CD4-positive, alpha-beta T cell treated with Interleukin-2 at 100 ng/mL for 4 hours (primary cell): ENCODE results near the gene WEE2.

Experiments
- DNase-seq: peaks from one replicate; pipeline ENCODE4 v3.0.0-alpha.2; 2020; ENCODE audit warnings: low spot score

WEE2 gene

DNA sequence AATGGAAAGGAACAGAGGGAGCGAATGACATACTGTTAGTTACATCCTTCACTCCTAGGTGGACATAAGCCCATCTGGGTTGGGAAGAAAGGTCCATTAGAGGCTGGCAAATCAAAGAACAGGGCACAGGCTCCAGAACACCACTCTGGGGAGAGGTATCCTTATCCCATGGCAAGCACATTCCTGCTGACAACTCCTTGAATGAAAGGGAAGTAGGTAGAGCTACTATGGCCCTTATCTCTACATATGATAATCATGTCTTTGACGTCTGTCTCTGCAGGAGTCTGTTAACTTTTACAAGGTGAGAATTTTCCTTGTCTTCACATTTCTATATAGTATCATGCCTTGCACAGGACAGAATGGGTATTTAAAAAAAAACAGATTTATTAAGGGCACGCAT is 16.6 kb upstream of the WEE2 start:
- DNase-seq = no peak

DNA sequence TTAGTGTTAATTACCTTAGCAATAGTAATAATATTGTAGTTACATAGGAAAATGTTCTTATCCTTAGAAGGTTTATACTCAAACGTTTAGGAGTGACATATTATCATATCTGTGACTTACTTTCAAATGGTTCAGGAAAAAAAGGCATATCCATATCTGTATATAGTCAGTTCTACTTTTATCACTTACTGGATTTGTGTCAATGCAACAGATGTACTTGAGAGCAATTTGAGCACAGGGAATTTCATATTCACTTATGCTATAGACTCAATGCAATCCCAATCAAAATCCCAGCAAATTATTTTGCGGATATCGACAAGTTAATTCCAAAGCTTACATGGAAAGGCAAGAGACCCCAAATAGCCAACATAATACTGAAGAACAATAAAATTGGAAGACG is 16.2 kb upstream of the WEE2 start:
- no peak for DNase-seq

DNA sequence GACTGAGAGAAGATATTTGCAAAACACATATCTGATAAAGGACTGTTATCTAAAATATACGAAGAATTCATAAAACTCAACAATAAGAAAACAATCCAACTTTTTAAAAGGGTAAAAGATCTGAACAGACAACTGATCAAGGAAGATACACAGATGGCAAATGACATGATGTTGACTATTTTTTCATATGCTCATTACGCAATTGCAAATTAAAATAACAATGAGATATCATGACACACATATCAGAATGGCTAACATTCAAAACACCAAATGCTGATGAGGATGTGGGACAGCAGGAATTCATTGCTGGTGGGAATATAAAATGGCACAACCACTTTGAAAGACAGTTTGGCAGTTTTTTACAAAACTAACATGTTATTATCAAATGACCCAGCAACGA is 15.1 kb upstream of the WEE2 start:
- DNase-seq = no peak

DNA sequence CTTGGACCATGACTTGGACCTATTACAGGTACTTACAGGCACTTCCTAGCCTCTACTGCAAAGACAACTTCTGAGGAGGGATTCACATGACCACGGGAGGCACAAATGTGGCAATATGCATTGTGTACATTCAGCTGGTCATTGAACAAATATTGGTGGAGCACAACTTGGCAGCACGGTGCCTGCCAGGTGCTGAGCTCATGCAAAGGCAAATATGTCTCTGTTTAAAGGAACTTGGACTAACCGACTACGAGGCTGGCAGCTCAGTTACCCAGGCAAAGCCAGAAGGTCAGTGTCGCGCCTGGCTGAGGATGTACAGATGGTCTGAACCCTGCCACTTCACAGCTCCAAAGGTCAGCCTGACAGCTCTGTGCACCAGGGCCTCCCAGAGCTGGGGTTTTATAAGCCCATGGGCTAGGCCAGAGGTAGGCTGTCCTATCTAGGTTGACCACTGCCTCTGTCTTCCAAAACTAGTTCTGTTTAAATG is 12.3 kb upstream of the WEE2 start:
- no peak for DNase-seq

DNA sequence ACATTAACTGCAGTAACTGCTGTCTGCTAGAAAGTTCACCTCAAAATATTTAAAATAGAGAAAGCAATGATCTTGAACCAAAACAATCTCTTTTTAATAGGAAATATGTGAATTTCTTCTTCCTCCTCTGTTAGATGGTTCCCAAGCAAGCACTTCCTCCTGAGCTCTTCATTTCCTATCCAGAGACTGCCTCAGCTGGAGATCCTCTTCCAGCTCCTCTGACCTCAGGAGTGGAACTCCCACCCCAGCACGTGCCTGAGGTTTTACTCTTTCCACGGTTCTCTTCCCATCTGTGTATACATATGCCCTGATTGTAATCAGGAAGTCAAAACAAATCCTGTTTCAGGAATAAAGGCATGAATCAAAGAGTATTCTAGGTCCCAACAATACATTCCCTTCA is 11.8 kb upstream of the WEE2 start:
- DNase-seq = no peak

DNA sequence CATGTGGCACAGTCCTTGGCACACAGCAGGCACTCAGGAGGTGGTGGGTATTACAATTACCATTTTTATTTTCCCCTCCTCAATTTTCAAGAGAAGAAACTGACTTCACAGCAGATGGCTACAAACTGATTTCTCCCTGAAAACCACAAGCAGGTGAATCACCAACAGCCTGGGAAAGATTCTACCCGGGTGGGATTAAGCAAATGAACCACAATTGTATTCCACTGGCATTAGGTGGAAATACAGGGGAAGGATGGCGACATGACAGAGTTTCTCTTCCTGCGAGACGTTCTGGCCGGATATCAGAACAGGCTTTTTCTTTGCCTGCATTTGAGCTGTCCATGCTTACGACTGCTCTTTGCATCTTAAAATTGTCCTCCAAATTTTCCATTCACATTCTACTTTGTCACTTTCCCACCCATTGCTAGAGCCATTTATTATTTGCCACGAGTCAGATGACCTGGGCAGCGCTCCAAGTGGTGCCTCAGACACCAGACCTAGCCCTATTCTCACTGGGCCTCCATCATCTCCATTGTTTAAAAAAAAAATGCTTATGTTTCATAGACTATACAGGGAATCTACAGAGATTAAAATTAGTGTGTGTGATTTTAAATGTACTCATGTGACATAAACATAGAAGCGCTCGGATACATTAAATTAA is 10.8 kb upstream of the WEE2 start:
- DNase-seq = no peak

DNA sequence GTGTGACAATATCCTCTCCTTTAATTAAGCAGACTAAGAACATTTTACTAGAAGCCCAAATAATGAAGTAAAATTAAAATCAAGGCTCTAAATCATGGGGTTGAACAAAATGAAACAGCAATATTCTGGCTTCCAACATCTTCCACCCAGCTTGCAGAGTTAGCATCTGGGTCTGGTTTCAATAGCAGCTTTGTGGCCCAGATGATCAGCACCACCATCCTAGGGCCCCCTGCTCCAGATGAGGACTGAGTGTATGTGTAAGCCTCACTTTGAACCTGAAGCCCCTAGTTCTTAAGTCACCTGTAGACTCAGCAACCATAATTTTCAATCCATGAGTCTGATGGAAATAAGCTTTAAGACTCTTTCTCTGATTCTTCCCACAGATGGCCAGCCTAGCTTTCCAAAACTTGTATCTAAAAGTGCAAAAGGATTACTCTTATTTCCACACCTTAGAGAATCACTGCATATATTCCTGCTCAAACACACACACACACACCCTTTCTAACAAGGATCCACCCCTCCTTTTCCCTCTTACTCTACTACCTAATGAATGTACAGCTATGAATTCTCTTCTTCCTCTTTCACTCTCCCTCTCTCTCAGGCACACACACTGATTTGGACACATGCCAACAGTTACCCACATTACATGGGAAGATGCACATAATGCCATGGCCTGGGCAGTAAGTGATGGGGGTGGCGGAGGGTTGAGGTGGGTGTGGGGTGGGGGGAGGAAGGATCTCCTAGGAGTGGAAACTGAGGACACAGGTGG is 9.7 kb upstream of the WEE2 start:
- no peak for DNase-seq

DNA sequence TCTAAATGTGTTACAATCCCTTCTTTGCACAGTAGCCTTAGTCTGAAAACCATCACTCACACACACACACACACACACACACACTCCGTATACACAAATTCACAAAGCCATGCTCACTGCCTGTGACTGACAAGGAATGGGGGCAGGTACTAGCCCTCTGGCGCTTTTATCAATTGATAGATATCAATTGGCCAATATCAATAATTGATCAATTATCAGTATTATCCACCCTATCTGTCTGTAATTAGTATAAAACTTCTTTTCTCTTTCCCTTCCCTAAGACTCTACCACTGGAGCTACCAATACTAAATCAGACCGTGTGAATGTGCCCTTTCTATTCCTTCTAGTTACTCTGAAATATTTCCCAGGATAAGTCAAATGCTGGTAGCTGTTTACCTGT is 8.3 kb upstream of the WEE2 start:
- DNase-seq = no peak

DNA sequence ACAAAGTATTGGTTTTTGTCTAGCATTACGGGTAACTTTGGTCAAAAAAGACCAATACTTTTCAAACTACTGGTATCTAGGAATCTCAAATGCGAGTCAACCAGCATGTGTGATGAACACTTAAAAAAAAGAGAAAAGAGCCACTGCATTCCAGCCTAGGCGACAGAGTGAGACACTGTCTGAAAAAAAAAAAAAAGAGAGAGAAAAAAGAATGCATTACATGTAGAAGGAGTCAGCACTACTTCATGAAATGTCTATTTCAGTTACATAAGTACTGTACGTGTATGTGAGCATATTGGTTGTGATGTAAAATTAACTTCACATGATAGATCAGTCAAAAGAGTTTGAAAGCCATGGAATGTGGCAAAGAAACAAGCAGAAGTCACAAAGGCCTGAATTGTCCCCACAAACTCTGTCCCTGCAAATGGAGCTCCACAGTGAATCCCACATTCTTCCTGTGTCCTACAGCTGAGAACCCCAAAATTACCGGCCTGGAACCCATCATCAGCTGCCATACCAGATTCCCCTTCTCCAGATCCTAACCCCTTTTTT is 7.8 kb upstream of the WEE2 start:
- no peak for DNase-seq

DNA sequence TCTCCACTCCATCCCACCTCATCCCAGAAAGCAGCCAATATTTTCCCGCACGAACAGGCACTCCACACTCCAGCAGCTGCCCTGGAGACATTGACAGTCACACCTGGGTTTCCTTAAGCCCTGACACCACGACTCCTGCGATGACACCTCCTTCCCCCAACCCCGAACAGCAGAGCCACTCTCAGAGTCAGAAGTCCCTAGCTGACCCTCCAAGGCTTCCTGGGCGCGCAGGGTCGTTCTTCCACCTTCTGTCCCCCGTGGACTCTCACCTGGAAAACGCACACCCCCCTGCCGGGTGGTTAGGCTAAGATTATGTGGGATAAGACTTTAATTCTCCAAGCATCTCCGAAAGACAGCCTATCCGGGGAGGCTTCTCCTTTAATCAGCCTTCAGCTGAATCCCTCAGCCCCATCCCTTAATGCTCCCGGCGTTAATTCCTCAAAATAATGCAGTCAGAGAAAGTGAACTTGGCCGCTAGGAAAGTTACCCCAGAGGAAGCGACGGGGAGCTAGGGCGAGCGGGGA is 7.2 kb upstream of the WEE2 start:
- no peak for DNase-seq

DNA sequence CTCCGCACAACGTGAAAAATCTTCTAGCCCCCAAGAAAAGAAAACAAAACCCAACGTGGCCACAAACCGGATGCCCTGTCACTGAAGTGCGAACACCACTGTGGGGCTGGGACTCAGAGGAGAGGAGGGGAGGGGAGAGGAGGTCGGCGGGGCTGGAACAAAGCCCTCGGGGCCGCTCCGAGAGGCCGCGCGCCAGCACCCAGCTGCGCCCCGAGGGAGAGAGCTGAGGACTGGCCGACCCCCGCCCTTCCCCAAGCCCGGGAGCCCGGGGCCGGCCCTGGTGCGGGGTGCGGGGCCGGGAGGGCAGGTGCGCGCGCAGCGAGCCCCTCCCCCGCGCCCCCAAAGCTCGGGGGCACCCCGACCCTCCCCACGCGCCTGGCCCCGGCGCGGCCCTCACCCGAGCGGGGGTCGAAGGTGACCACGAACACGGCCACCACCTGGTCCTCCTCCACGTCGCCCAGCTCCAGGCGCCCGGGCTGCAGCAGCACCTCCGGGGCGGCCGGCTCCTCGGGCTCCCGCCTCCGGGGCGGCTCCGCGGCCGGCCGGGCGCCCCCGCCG is 6.6 kb upstream of the WEE2 start:
- peak; percentile 70 for DNase-seq

DNA sequence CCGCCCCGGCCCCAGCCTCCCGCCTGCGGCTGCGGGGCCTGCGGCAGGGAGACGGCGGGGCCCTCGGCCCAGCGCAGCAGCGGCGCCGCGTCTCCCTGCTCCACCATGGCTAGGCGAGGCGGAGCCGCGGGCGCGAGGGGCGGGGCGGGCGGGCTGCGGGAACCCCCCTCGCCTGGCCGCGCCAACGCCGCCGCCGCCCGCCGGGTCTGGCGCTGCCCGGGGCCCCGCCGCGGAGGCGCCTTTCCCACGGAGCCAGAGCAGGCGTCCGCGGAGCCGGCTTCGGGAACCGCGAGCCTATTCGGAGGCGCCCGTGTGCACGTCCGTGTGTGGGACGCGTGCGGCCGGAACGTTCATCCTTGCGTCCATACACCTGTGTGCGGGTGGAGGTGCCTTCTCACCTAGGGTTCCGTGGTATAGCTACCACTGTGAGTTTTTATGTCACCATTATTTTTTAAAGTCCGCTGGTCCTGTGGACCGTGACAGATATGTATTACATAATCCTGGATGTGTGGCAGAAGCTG is 6.0 kb upstream of the WEE2 start, which contains the start of gene DENND11:
Gene DENND11 (minus strand): TSS at position 120 of the 521 bp plus-strand sequence. CDS start 13 bp downstream, at position 107.
- peak; percentile 38 for DNase-seq

DNA sequence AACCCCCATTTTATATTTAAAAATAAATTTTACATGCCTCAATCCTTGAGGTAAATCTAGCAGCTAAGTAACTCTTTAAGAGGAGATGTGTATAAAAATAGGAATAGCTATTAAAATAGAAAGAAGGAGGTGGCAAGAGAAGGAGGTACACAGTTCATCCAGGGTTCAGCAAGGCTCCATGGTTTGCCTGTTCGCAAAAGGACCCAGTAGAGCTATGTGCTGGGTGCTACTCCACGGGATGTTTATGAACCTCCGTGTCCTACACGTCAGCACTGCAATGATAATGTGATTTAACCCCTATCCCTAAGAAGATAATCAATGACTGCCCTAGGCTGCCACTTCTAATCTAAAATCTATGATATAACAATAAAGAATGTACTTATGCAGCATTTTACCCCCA is 5.3 kb upstream of the WEE2 start:
- no peak for DNase-seq

DNA sequence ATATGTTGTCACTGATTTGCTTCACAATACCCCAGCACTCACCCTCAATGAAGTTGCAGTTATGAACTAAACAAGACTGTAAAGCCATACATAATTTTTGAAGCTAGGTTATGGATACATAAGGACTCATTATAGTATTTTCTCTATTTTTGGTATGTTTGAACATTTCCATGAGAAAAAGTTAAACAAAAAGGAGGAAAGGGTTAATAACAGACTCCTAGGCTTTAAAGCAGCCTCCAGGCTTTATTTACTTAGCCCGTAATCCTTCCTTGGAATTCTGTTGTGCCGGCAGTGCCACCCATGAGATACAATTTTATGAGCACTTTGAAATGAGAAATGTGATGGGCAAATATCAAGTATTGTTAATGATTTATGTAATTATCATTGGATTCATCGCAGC is 4.0 kb upstream of the WEE2 start:
- no peak for DNase-seq

DNA sequence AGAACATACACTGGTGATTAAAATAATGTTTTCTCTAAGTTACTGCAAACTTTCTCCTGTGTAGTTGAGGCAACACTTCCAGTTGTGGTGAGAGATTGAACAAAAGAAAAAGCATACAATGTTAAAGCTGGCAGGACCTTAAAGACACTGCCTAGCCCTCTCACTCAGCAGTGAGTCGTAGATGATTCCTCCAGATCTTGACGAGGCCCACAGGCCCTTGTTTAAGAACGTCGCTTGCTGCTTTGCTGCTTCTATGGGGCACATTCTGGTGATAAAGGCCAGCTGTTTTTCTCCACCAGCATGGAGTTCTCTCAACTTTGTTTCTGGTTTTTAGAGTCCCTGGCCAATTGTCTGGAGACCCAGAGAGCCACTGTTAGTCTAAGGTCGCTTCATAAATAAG is 3.4 kb upstream of the WEE2 start:
- DNase-seq = no peak

DNA sequence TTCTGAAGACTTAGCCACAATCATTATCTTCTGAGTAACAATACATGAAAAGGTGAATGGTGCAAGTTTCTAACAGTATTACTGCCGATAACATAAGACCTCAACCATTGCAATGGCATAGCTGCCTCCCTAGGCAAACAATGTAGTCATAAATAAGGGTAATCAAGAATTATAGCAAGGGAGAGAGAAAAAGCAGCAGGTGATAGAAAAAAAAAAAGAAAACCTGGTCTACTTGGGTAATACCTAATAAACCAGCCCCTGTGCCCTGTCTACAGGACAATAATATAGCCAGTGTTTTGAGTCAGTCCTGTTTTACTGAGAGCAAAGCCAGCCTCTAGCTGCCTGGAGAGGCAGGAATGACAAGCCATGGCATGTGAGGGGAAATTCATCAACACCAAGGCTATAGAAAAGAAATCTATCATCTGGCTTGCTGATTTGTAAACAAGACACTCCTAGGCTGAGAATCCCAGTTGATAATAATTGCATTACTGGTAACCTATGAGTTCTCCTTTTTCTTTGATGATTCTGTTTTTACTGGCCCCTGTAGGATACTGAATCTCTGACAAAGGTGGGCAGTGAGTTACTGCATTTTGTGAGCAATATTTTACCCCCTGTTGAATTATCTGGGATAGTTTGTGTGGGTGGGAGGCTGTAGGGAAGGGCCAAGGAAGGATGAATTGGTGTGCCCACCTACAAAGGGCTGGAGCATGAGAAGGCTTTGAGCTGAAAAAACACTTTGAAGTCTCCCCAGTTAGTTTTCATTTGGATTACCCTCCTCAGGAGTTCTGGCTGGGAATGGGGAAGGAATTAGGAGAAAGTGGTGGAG is 1.7 kb upstream of the WEE2 start:
- DNase-seq = no peak

DNA sequence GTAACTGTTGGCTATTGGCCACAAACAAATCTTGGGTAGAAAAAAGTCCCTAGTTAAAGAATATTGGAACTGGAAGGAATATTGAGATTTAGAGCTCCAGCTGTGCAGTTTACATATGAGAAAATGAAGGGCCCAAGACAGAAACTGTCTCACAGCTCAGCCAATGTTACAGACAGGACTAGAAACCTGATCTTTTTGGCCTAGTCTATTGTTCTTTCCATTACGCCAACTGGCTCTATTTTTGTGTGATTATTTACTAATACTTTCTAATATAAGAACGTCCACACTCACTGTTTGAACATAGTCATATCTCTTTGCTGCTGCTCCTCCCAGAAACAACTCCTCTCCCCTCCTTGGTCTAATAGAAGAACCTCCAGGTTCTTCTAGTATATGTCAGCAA is 1.2 kb downstream of the WEE2 start:
- DNase-seq = no peak

DNA sequence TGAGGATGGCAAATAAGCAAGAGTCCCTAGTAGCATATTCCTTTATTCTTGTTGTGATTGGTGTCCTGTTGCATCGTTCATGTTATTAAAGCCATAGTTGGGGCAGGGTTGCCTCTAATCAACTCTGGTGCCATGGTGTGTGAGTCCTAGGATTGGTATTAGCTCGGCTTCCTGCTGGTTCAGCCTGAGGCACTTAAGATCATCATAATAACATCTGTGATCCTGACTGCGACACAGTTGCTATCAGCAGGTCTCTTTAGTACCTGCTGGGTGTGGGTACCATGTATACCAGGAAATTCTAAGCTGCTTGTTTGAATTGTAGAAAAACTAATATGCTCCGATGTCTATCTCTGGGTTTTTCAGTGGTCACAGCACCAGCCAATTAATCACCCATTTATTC is 1.6 kb downstream of the WEE2 start:
- no peak for DNase-seq

DNA sequence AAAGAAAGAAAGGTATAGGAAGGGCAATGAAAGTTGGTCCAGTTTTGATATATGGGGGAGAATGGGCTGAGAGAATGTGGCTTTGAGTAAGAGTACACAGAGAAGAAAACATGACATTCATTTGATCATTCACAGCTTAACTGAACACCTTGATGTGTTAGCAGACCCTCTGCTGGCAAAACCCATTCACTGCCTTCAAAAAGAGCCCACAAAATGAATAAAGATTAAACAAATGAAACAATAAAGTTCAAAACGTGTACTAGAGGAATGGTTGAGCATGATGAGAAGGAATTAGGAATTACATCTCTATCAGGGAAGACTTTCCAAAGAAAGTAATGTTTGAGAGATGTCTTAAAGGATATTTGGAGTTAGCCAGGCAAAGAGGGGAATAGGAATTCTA is 2.1 kb downstream of the WEE2 start:
- no peak for DNase-seq

DNA sequence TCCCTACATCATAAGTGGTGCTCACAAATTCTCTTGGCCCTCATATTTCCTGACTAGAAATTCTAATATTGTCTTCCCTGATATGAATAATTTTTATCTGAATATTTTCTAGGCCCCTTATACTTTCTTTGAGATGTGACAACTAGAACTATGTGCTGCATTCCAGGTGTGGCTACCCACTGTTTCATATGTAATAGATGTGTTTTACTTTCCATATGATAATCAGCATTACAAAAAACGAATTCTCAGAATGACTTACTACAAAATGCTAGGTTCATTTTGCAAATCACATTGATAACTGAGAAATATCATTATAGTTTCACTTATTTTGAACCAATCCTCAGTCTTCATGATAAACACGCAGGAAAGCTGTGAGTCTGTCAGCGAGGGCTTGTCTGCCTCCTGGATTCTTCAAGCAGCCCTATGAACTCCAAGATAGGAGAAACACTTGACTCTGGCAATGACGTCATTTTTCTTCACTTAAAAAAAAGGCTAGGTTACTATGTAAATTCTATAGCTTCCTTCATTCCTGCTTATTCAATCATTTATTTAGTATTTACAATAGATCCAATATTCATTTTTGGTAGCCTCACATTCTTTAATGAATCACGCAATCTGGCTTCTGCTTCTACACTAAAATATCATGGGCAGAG is 4.6 kb downstream of the WEE2 start:
- no peak for DNase-seq

DNA sequence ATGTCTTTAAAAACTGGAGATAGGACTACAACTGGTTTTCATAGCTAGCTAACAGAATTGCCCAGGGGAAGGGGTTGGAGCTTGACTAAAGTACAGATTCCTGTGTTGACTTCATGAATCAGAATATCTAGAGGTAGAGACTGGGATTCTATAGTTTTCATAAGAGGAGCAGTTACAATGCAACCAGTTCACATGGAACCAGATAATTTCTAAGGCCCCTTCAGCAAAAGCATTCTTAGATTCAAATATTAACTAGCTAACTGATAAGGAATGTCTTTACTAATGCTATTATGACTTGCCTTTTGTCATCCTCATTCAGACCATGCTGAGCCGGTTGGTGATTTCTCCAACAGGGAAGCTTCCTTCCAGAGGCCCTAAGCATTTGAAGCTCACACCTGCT is 5.7 kb downstream of the WEE2 start:
- DNase-seq = no peak
